Peyer's patch (tissue), 4 donors: ENCODE data around the gene NAGPA.

Experiments
- CTCF ChIP-seq, 6 experiments: fragments of 450-650 bp in 4 of 6; fragments of 200-600 bp in 2 of 6; sonication (generic) in 1 of 6; IDR thresholded peaks; one replicate each; pipeline ENCODE4 v1.5.1; 2017 to 2019; ENCODE audit warnings: antibody characterized with exemption in 6 of 6, mild to moderate bottlenecking in 3 of 6, moderate library complexity in 1 of 6
- POLR2A ChIP-seq, 2 donors: fragments of 450-650 bp; IDR thresholded peaks; one replicate each; pipeline ENCODE4 v1.5.1; 2017; ENCODE audit warnings: antibody characterized with exemption in 2 of 2, mild to moderate bottlenecking in 2 of 2, moderate library complexity in 2 of 2

GRCh38 chr16:5010576-5011329, 23.0 kb downstream of the NAGPA start:
- TF ChIP-seq CTCF (IDR thresholded peaks at IDR 0.05): no peak
- no peak for TF ChIP-seq POLR2A (IDR thresholded peaks at IDR 0.05)
